Transverse colon (tissue), 4 donors: Measurements from ENCODE around the gene IL16. TPM values are rescaled to one million over a fixed set of nuclear protein-coding genes. Genes with fewer than 3 reads are reported as not detected.

ENCODE experiments used
- DNase-seq: peaks from one replicate; pipeline ENCODE4 v3.0.0-alpha.2; 2019
- H3K27ac ChIP-seq, 4 donors: fragments of 200-600 bp; sonication (generic); 2 replicates each; pipeline ENCODE4 v1.5.1; 2016 to 2018; ENCODE audit warnings: inconsistent platforms in 4 of 4
- H3K27me3 ChIP-seq: fragments of 200-600 bp; sonication (generic); 2 replicates; pipeline ENCODE4 v1.5.1; 2017; ENCODE audit warnings: inconsistent platforms
- H3K36me3 ChIP-seq, 4 donors: fragments of 200-600 bp; sonication (generic); 2 replicates each; pipeline ENCODE4 v1.5.1; 2017 to 2019; ENCODE audit warnings: inconsistent platforms in 4 of 4
- H3K4me1 ChIP-seq, 4 donors: fragments of 200-600 bp; sonication (generic); 2 replicates each; pipeline ENCODE4 v1.5.1; 2017 to 2020; ENCODE audit warnings: inconsistent platforms in 4 of 4
- H3K4me3 ChIP-seq, 4 donors: fragments of 200-600 bp; sonication (generic); 1 replicate in 1 of 4; 2 replicates in 3 of 4; pipeline versions ENCODE4 v1.5.1 to v1.6.1; 2017 to 2019; ENCODE audit warnings: inconsistent platforms in 4 of 4
- H3K9me3 ChIP-seq, 2 donors: fragments of 200-600 bp; sonication (generic); 2 replicates each; pipeline ENCODE4 v1.5.1; 2017 to 2019; ENCODE audit warnings: inconsistent platforms in 2 of 2
- EP300 ChIP-seq: sonication (generic); formaldehyde crosslinking; IDR thresholded peaks from one replicate; pipeline ENCODE4 v1.6.1; 2017; ENCODE audit warnings: antibody characterized with exemption, low read depth
- POLR2A ChIP-seq: fragments of 450-650 bp; IDR thresholded peaks from one replicate; pipeline ENCODE4 v1.6.1; 2016; ENCODE audit warnings: antibody characterized with exemption, mild to moderate bottlenecking, moderate library complexity
- POLR2AphosphoS5 ChIP-seq, 3 donors: sonication (generic); formaldehyde crosslinking; IDR thresholded peaks; one replicate each; pipeline ENCODE4 v1.6.1; 2016; ENCODE audit warnings: antibody characterized with exemption in 3 of 3
- WGBS, 2 donors: methylation state at CpG; one replicate each; pipeline ENCODE4 v1.1.5; 2018; ENCODE audit warnings: low coverage in 1 of 2; 5-methylcytosine and 5-hydroxymethylcytosine counted together
- in situ Hi-C, 4 donors: fragments of 200-750 bp; cut with MboI; loops; one replicate each; pipeline versions ENCODE4 v1.15.0 to v1.15.1; 2017; ENCODE audit warnings: low sequenced_read_pairs in 3 of 4, low pct_ligation_motif_present in 1 of 4, low pct_unique_long_range_greater_than_20kb in 1 of 4
- intact Hi-C: fragments of 100-400 bp; cut with DNase I; formaldehyde crosslinking; loops from one replicate; pipeline ENCODE4 v1.15.1; 2023; ENCODE audit warnings: low total_unique reads
- total RNA-seq, 4 donors: library from RNA; depleted of rRNA; stranded (reverse); fragments of >200 nt; gene quantifications; one replicate each; pipeline ENCODE4 v1.1.0, GENCODE V29; 2016
- TF ChIP-seq, protein P1 (sequence below), 5 experiments: fragments of 200-600 bp in 3 of 5; fragments of 450-650 bp in 2 of 5; sonication (generic) in 3 of 5; IDR thresholded peaks; 1 replicate in 2 of 5; 2 replicates in 3 of 5; pipeline ENCODE4 v1.5.1; 2016 to 2017; ENCODE audit warnings: antibody characterized with exemption in 5 of 5, inconsistent platforms in 3 of 5, mild to moderate bottlenecking in 2 of 5, moderate library complexity in 1 of 5

Gene IL16
- total RNA-seq, 4 donors from 2014 or later = 5.2 to 40.0 (median 22.3) TPM

DNA sequence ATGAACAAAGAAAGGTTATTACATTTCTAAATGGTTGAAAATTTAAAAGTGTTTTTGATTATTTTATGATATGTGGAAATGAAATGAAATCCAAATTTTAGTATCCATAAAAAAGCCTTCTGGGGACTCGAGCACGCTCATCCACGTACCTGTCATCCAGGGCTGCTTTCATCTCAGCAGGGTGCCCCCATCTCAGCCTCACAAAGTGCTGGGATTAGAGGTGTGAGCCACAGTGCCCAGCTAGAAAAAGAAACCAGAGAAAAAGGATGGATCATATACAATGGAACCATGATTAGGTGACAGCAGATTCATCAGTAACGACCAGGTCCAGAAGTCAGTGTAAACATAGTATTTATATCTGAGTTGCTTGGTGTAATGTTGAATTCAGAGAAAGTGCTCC, 77.6 kb downstream of the IL16 start:
- 74 to 81% methylated on average over 4 of the region's 4 CpGs for WGBS, 2 donors
- no peaks in the 10 kb centered on the region for H3K27me3 ChIP-seq
- H3K4me3 ChIP-seq = no peak overlapping the region
- peaks cover 4 to 18% (median 9%) of the 10 kb centered on the region in 4 donors for H3K4me1 ChIP-seq
- no peaks in the 10 kb centered on the region for H3K9me3 ChIP-seq
- DNase-seq = no peak
- intact Hi-C loops = loop anchor here (5.0 kb wide), 1 partner anchor 128 kb away; no protein-coding TSS in a partner anchor
- no peaks in the 10 kb centered on the region for H3K36me3 ChIP-seq
- TF ChIP-seq POLR2AphosphoS5 (IDR thresholded peaks at IDR 0.05) (no peak), EP300 (no peak), POLR2A (no peak)
- TF ChIP-seq, protein P1, sequence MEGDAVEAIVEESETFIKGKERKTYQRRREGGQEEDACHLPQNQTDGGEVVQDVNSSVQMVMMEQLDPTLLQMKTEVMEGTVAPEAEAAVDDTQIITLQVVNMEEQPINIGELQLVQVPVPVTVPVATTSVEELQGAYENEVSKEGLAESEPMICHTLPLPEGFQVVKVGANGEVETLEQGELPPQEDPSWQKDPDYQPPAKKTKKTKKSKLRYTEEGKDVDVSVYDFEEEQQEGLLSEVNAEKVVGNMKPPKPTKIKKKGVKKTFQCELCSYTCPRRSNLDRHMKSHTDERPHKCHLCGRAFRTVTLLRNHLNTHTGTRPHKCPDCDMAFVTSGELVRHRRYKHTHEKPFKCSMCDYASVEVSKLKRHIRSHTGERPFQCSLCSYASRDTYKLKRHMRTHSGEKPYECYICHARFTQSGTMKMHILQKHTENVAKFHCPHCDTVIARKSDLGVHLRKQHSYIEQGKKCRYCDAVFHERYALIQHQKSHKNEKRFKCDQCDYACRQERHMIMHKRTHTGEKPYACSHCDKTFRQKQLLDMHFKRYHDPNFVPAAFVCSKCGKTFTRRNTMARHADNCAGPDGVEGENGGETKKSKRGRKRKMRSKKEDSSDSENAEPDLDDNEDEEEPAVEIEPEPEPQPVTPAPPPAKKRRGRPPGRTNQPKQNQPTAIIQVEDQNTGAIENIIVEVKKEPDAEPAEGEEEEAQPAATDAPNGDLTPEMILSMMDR (IDR thresholded peaks at IDR 0.05) = no peak
- peak overlapping the region in 1 of 4 donors; percentile 59 for H3K27ac ChIP-seq
- in situ Hi-C loops = loop anchor here in 3 of 4 donors (25.0 kb wide), 3 partner anchors 162 to 812 kb away; partner anchors contain the start of gene MESD (in 1 of the 3)

DNA sequence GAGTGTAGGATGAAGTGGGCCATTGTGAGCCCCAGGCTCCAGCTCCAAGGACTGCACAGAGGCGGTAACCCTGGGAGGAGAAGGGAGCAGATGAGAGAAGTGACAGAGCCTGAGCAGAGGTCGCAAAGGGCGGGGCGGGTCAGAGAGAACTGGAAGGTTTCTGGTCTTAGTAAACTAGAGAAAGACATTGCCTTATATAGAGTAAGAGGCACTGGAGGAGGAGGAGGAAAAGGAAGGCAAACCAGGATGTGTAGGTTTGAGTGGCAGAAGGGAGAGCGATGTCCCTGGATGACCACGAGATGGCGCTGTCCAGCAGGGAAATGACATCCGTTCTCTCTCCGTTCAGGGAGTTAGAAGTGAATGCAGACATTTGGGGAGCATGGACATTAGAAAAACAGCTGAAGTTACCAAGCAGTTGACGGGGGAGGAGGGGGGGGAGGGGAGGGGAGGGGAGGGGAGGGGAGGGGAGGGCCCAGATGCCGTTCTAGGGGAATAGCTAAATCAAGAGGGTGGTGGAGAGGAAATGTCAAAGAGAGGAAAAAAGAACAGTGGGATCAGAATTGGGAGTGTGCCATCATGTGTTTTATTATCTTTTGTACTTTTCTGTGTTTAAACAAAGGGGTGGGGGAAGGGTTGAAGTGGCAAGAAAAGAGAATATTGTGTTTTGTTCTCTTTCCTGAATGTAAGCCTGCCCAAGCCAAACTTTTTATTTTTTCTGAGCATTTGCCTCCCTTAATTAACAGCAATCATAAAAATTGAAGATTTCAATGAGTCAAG, 78.4 kb downstream of the IL16 start:
- peaks cover 4 to 26% (median 13%) of the 10 kb centered on the region in 4 donors for H3K4me1 ChIP-seq
- in situ Hi-C loops (loop anchor here (5.0 to 25.0 kb wide), 5 partner anchors 62 to 813 kb away; partner anchors contain the start of gene MESD (in 1 of the 4)), intact Hi-C loops (loop anchor here (5.0 kb wide), 1 partner anchor 127 kb away; no protein-coding TSS in a partner anchor)
- no peaks in the 10 kb centered on the region for H3K9me3 ChIP-seq
- TF ChIP-seq, protein P1 (IDR thresholded peaks at IDR 0.05) = peak; percentile 80 to 95 (median 85)
- no peak for TF ChIP-seq POLR2A
- H3K27ac ChIP-seq = peak overlapping the region; percentile 45 to 64 (median 52)
- no peaks in the 10 kb centered on the region for H3K27me3 ChIP-seq
- H3K4me3 ChIP-seq = no peak overlapping the region
- DNase-seq = peak; percentile 88
- WGBS, 2 donors = 6 to 8% methylated on average over 3 to 11 of the region's 11 CpGs
- H3K36me3 ChIP-seq = no peaks in the 10 kb centered on the region

DNA sequence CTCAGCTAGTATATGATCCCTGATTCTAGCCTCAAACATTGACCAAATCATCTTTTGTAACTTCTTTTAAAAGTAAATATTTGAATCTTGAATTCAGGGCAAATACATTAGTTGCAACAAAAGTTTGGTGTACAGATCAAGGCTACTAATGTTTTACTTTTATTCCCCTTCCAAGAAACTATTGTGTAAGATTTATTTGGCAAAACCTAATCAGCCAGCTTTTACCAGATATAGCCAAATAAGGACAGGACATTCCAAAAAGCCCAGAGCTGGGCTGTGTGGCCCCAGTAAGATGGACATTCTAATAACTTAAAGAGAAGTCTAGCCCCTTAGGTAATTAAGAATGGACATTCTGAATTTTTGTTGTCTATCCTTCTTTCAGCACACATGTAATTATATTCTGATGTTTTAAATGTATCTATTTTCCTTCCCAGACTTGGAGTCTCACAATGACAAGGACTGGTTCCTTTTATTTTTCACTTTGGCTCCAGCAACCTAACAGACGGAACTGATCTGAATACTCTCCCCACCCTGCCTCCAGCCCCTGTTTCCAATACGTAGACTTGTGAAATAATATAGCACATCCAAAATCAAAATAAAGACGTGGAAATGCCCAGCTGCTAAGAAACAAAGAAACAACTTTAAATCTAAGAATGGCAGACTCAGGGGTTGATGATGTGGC, 79.2 kb downstream of the IL16 start:
- H3K9me3 ChIP-seq = no peaks in the 10 kb centered on the region
- H3K27ac ChIP-seq = peak overlapping the region; percentile 30 to 64 (median 40)
- H3K4me1 ChIP-seq = peaks cover 5 to 33% (median 17%) of the 10 kb centered on the region in 4 donors
- no peak for DNase-seq
- in situ Hi-C loops (loop anchor here in 2 of 4 donors (5.0 kb wide), 2 partner anchors 61 to 121 kb away; no protein-coding TSS in a partner anchor), intact Hi-C loops (no loop called here)
- no peaks in the 10 kb centered on the region for H3K36me3 ChIP-seq
- no peak overlapping the region for H3K4me3 ChIP-seq
- no peaks in the 10 kb centered on the region for H3K27me3 ChIP-seq
- 73 to 81% methylated on average over 3 of the region's 3 CpGs for WGBS, 2 donors
- no peak for TF ChIP-seq POLR2AphosphoS5 (IDR thresholded peaks at IDR 0.05)
- TF ChIP-seq, protein P1 (IDR thresholded peaks at IDR 0.05) = no peak
- TF ChIP-seq POLR2A = no peak
- no peak for TF ChIP-seq EP300

DNA sequence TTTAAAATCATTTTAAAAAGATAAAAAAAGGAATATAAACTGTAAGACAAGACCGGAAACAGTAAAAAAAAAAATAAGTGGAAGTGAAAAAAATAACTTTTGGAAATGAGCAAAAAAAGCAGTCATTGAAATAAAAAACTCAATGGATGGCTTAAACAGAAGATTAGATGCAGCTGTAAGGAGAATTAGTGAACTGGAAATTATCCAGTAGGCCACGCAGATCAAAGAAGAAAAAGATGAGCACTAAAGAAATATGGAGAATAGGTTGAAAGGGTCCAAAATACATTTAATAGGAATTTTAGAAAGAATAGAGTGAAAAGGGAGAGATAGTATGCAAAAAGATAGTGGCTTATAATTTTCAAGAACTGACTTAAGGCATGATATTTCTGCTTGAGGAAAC, 80.3 kb downstream of the IL16 start:
- Histone ChIP-seq H3K9me3 (no peaks in the 10 kb centered on the region), H3K27me3 (no peaks in the 10 kb centered on the region), H3K4me1 (peaks cover 9 to 37% (median 21%) of the 10 kb centered on the region in 4 donors), H3K4me3 (no peak overlapping the region), H3K36me3 (no peaks in the 10 kb centered on the region), H3K27ac (no peak overlapping the region)
- TF ChIP-seq, protein P1 (IDR thresholded peaks at IDR 0.05) = no peak
- no peak for TF ChIP-seq POLR2A
- no peak for TF ChIP-seq EP300
- TF ChIP-seq POLR2AphosphoS5 (IDR thresholded peaks at IDR 0.05) = no peak
- no peak for DNase-seq
- intact Hi-C loops = no loop called here
- WGBS, 2 donors = 86 to 96% methylated on average over 2 of the region's 2 CpGs
- in situ Hi-C loops = loop anchor here in 2 of 4 donors (5.0 kb wide), 2 partner anchors 60 to 120 kb away; no protein-coding TSS in a partner anchor
